Fibroblast of skin of right quadriceps (primary cell): ENCODE measurements around the gene ADAMTS5.
A peak's percentile ranks its signal among the peaks of the same experiment; 100 is the strongest.

Experiments
- DNase-seq: peaks from one replicate; pipeline ENCODE4 v3.0.0-alpha.2; 2013

The ADAMTS5 gene

GRCh38 chr21:26946744-26947446, 20.0 kb downstream of the ADAMTS5 start:
- no peak for DNase-seq

GRCh38 chr21:26945916-26946675, 20.8 kb downstream of the ADAMTS5 start:
- DNase-seq = peak; percentile 20

- no peak for DNase-seq
Observed at GRCh38 chr21:26943921-26944320, 23.0 kb downstream of the ADAMTS5 start.

GRCh38 chr21:26941421-26941820, 25.5 kb downstream of the ADAMTS5 start:
- peak; percentile 61 for DNase-seq

- DNase-seq = peak; percentile 88
Observed at GRCh38 chr21:26939601-26940111, 27.2 kb downstream of the ADAMTS5 start.

GRCh38 chr21:26936641-26937040, 30.2 kb downstream of the ADAMTS5 start:
- DNase-seq = no peak

GRCh38 chr21:26935977-26936376, 30.9 kb downstream of the ADAMTS5 start:
- DNase-seq = no peak

GRCh38 chr21:26934383-26934782, 32.5 kb downstream of the ADAMTS5 start:
- no peak for DNase-seq

- DNase-seq = peak; percentile 55
Observed at GRCh38 chr21:26933448-26933847, 33.4 kb downstream of the ADAMTS5 start.

- no peak for DNase-seq
Observed at GRCh38 chr21:26925636-26926035, 41.3 kb downstream of the ADAMTS5 start.

GRCh38 chr21:26925122-26925521, 41.8 kb downstream of the ADAMTS5 start:
- peak; percentile 23 for DNase-seq

- DNase-seq = no peak
Observed at GRCh38 chr21:26923986-26924385, 42.9 kb downstream of the ADAMTS5 start.

- DNase-seq = no peak
Observed at GRCh38 chr21:26920055-26920454, 46.8 kb downstream of the ADAMTS5 start.

- DNase-seq = peak; percentile 42
Observed at GRCh38 chr21:26918323-26919079, 48.4 kb downstream of the ADAMTS5 start.

GRCh38 chr21:26916799-26917198, 50.1 kb downstream of the ADAMTS5 start:
- no peak for DNase-seq

- DNase-seq = no peak
Observed at GRCh38 chr21:26914557-26914956, 52.3 kb downstream of the ADAMTS5 start.

- no peak for DNase-seq
Observed at GRCh38 chr21:26912466-26912865, 54.4 kb downstream of the ADAMTS5 start.

GRCh38 chr21:26909972-26910371, 56.9 kb downstream of the ADAMTS5 start:
- peak; percentile 63 for DNase-seq

- no peak for DNase-seq
Observed at GRCh38 chr21:26900980-26901379, 65.9 kb downstream of the ADAMTS5 start.

- no peak for DNase-seq
Observed at GRCh38 chr21:26892151-26892550, 74.7 kb downstream of the ADAMTS5 start.

GRCh38 chr21:26888931-26889330, 78.0 kb downstream of the ADAMTS5 start:
- no peak for DNase-seq

GRCh38 chr21:26888256-26888655, 78.6 kb downstream of the ADAMTS5 start:
- peak; percentile 65 for DNase-seq

GRCh38 chr21:26887251-26887650, 79.6 kb downstream of the ADAMTS5 start:
- no peak for DNase-seq
